ENCODE results near the gene JAK3. TPM values are rescaled to one million over a fixed set of nuclear protein-coding genes. Genes with fewer than 3 reads are reported as not detected.
A peak's percentile ranks its signal among the peaks of the same experiment; 100 is the strongest.
"Not testable (repeated sequence)": the region's sequence is repeated elsewhere in the genome, so short reads cannot be mapped to it uniquely, and the experiment has no call there.

Gene JAK3
- 10.7 to 12.3 TPM (median 11.2 TPM) in 3 replicates for total RNA-seq

DNA sequence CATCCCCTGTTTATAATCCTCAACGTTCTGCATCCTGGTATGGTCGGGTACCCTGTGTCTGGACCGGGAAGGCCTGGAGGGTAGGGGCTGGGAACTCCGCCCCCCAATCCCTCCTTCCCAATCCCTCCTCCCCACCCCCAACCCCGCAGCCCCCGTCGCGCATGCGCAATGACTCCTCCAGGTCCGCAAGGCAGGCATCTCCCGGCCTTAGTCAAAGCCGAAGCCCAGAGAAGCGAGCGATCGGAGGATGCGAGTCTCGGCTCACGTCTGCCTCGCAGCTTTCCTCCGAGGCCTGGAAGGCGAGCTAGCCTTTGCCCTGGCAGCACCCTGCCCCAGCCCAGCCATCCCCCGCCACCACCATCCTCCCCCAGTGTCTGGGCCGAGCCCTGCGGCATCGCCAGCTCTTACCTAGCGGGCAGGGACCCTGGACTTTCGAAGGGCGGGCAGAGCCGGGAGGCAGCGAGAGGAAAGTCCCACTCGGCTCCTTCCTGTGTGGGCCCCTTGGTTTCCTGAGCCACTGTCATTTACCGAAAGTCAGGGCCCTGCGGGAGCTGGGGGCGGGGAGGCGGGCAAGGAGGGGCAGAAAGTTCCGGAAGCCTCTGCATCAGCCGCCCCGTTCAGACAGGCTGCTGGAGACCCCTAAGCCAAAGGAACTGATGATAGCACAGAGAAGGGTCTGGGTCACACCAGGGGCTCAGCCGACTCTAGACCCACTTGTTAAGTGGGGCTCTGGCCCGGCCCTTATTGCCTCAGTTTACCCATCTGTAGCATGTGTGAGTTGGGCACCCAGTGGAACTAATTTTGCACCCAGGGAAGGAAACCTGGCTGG lies at the start of gene JAK3:
Gene JAK3 (minus strand): TSS at position 445 of the 829 bp plus-strand sequence. CDS start 3,565 bp downstream, outside the sequence.
- H3K36me3 Mint-ChIP-seq: no peaks in the 10 kb centered on the region
- TF ChIP-seq, protein P1, sequence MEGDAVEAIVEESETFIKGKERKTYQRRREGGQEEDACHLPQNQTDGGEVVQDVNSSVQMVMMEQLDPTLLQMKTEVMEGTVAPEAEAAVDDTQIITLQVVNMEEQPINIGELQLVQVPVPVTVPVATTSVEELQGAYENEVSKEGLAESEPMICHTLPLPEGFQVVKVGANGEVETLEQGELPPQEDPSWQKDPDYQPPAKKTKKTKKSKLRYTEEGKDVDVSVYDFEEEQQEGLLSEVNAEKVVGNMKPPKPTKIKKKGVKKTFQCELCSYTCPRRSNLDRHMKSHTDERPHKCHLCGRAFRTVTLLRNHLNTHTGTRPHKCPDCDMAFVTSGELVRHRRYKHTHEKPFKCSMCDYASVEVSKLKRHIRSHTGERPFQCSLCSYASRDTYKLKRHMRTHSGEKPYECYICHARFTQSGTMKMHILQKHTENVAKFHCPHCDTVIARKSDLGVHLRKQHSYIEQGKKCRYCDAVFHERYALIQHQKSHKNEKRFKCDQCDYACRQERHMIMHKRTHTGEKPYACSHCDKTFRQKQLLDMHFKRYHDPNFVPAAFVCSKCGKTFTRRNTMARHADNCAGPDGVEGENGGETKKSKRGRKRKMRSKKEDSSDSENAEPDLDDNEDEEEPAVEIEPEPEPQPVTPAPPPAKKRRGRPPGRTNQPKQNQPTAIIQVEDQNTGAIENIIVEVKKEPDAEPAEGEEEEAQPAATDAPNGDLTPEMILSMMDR (IDR thresholded peaks at IDR 0.05; ENCODE audit: unreplicated experiment): no peak
- no peaks in the 10 kb centered on the region for H3K9me3 Mint-ChIP-seq
- peaks cover 15% of the 10 kb centered on the region for H3K27me3 Mint-ChIP-seq (ENCODE audit: low read depth)
- peak within 1 kb of the TSS; percentile 88 for H3K27ac Mint-ChIP-seq
- no peaks in the 10 kb centered on the region for H3K4me1 Mint-ChIP-seq
- peak within 1 kb of the TSS; percentile 57 for H3K4me3 Mint-ChIP-seq
- DNase-seq (ENCODE audit: low spot score in 2 of 2, unreplicated experiment in 2 of 2): peak; percentile 75 to 80

DNA sequence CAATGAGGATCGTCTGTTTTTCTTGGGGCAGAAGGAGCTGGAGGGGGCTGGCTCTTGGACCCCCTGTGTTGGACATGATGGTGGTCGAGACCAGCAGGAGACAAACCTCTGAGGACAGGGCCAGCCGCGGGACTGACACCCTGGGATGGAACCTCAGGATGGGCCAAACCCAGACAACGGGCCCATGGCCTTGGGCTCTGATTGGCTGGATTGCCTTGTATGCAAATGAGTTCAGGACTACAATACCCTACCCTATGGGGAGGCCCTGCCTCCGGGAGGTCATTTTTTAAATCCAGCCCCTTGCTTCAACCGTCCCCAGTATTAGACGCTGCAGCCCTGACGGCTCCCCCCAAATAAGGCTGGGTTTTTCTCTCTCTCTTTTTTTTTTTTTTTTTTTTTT lies 46.0 kb upstream of the JAK3 start:
- Mint-ChIP-seq H3K27me3 (ENCODE audit: low read depth) (peaks cover 37% of the 10 kb centered on the region), H3K9me3 (no peaks in the 10 kb centered on the region), H3K4me1 (no peaks in the 10 kb centered on the region), H3K36me3 (no peaks in the 10 kb centered on the region), H3K4me3 (no peak overlapping the region), H3K27ac (no peak overlapping the region)
- no peak for DNase-seq (ENCODE audit: low spot score in 2 of 2, unreplicated experiment in 2 of 2)
- TF ChIP-seq, protein P1 (IDR thresholded peaks at IDR 0.05; ENCODE audit: unreplicated experiment): no peak

DNA sequence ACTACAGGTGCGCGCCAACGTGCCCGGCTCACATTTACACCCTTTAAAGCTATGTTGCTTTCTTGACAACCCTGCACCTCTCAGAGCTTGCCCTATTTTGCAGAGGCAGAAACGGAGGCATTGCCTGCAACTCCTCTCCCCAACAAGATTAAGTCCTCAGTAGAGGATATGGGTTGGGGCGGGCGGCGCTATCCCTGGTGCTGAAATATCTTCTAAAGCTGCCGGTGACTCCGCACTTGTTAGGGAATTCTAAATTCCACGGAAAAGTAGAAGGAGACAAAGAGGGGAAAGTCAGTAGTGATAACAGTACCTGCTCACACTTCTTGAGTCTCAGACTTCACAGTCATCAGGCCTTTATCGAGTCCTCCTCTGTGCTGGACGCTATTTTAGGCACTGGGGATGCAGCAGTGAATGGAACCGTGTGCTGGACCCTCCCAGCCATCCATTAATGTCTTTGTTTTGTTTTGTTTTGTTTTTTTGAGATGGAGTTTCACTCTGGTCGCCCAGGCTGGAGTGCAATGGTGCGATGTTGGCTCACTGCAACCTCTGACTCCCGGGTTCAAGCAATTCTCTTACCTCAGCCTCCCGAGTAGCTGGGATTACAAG lies 41.9 kb upstream of the JAK3 start:
- DNase-seq (ENCODE audit: low spot score in 2 of 2, unreplicated experiment in 2 of 2): peak in 1 of 2 experiments; percentile 76
- TF ChIP-seq, protein P1 (IDR thresholded peaks at IDR 0.05; ENCODE audit: unreplicated experiment): no peak
- H3K27me3 Mint-ChIP-seq (ENCODE audit: low read depth): peaks cover 25% of the 10 kb centered on the region
- no peaks in the 10 kb centered on the region for H3K4me1 Mint-ChIP-seq
- no peaks in the 10 kb centered on the region for H3K9me3 Mint-ChIP-seq
- H3K36me3 Mint-ChIP-seq: no peaks in the 10 kb centered on the region
- no peak overlapping the region for H3K4me3 Mint-ChIP-seq
- H3K27ac Mint-ChIP-seq: no peak overlapping the region

DNA sequence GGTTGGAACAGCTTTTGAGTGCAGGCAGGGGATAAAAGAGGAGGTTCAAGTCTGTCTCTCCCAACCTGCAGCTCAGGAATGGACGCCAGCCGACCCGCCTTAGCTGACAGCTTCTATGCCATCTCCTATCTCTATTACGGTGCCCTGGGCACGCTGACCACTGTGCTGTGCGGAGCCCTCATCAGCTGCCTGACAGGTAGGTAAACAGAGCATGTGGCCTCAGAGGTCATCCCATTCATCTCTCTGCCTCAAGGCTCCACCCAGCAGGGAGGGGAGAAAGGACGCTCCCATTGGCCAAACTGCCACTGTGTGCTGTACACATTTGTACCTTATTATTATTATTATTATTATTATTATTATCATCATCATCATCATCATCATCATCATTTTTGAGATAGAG lies 40.5 kb upstream of the JAK3 start:
- DNase-seq (ENCODE audit: low spot score in 2 of 2, unreplicated experiment in 2 of 2): no peak
- no peaks in the 10 kb centered on the region for H3K36me3 Mint-ChIP-seq
- TF ChIP-seq, protein P1 (IDR thresholded peaks at IDR 0.05; ENCODE audit: unreplicated experiment): no peak
- no peaks in the 10 kb centered on the region for H3K4me1 Mint-ChIP-seq
- H3K27me3 Mint-ChIP-seq (ENCODE audit: low read depth): peaks cover 23% of the 10 kb centered on the region
- H3K4me3 Mint-ChIP-seq: no peak overlapping the region
- H3K27ac Mint-ChIP-seq: no peak overlapping the region
- no peaks in the 10 kb centered on the region for H3K9me3 Mint-ChIP-seq

DNA sequence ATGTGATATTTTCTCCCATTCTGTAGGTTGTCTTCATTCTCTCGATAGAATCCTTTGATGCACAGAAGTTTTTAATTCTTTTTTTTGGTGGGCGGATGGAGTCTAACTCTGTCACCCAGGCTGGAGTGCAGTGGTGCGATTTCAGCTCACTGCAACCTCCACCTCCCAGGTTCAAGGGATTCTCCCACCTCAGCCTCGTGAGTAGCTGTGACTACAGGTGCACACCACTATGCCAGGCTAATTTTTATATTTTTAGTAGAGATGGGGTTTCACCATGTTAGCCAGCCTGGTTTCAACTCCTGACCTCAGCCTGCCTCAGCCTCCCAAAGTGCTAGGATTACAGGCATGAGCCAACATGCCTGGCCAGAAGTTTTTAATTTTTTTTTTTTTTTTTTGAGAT lies 39.4 kb upstream of the JAK3 start:
- not testable (repeated sequence) for H3K36me3 Mint-ChIP-seq; H3K4me1 Mint-ChIP-seq; DNase-seq (ENCODE audit: low spot score in 2 of 2, unreplicated experiment in 2 of 2); H3K9me3 Mint-ChIP-seq; H3K4me3 Mint-ChIP-seq; H3K27ac Mint-ChIP-seq
- peaks cover 18% of the 10 kb centered on the region for H3K27me3 Mint-ChIP-seq (ENCODE audit: low read depth)

DNA sequence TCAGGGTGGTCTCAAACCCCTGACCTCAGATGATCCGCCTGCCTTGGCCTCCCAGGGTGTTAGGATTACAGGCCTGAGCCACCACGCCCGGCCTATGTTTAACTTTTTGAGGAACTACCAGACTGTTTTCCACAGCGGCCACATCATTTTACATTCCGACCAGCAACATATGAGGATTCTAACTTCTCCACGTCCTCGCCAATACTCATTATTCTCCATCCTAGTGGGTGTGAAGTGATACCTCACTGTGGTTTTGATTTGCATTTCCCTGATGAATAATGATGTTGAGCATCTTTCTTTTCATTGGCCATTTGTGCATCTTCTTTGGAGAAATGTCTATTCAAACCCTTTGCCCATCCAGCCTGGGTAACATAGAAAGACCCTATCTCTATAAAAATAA lies 38.7 kb upstream of the JAK3 start:
- Mint-ChIP-seq H3K36me3 (no peaks in the 10 kb centered on the region), H3K4me3 (no peak overlapping the region), H3K4me1 (no peaks in the 10 kb centered on the region), H3K27me3 (ENCODE audit: low read depth) (peaks cover 14% of the 10 kb centered on the region), H3K9me3 (no peaks in the 10 kb centered on the region), H3K27ac (no peak overlapping the region)
- TF ChIP-seq, protein P1 (IDR thresholded peaks at IDR 0.05; ENCODE audit: unreplicated experiment): no peak
- DNase-seq (ENCODE audit: low spot score in 2 of 2, unreplicated experiment in 2 of 2): no peak
